ENCODE data around the gene GPR179. TPM values are rescaled to one million over a fixed set of nuclear protein-coding genes. Genes with fewer than 3 reads are reported as not detected.
A peak's percentile ranks its signal among the peaks of the same experiment; 100 is the strongest.

The GPR179 gene
- total and polyA plus RNA-seq, 7 experiments from 2014 or later: 0.11 to 0.35 (median 0.17) TPM; not detected in 4

DNA sequence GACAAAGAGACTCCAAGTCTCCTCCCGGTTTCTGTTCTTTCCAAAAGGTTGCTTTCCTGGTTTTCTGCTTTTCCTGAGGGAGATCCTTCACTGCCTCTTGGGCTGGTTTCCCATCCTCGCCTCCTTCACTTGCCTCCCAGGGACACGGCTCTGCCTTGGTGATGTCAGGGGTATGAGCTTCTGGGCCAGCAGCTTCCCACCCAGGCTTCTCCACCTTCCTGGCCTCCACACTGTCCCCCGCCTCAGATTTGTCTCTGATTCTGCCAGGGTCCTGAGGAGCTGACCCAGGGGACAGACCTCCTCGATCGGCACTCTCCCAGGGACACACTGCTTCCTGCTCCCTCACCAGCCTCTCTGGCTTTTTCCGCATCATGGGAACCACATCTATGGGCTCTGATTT, 14.5 kb downstream of the GPR179 start:
- H3K27me3 Mint-ChIP-seq: peaks cover 0 to 22% (median 10%) of the 10 kb centered on the region in 5 donors
- no peaks in the 10 kb centered on the region for H3K9me3 Mint-ChIP-seq
- H3K4me1 ChIP-seq (ENCODE audit: control insufficient read depth in 2 of 2, insufficient read depth in 2 of 2, low read length in 2 of 2): no peaks in the 10 kb centered on the region
- H3K36me3 Mint-ChIP-seq: no peaks in the 10 kb centered on the region
- intact Hi-C loops (cut with micrococcal nuclease): no loop called here
- H3K4me1 Mint-ChIP-seq: peaks cover 4 to 20% (median 10%) of the 10 kb centered on the region in 7 donors
- H3K4me3 ChIP-seq (ENCODE audit: low read length): no peak overlapping the region
- ATAC-seq (no peak), DNase-seq (no peak)
- no peak overlapping the region for H3K27ac ChIP-seq (ENCODE audit: low read depth, low read length)
- ChIA-PET CTCF (interaction anchor here (1.1 kb wide), 1 partner anchor 20 kb away, joined by 5 read pairs; no protein-coding TSS in a partner anchor), POLR2A (no interaction called here)
- H3K27me3 ChIP-seq (ENCODE audit: control insufficient read depth in 2 of 2, insufficient read depth in 2 of 2, low read length in 2 of 2): no peaks in the 10 kb centered on the region
- H3K4me3 Mint-ChIP-seq: no peak overlapping the region
- H3K9me3 ChIP-seq (ENCODE audit: control insufficient read depth in 2 of 3, low read length in 3 of 3): no peaks in the 10 kb centered on the region
- H3K27ac Mint-ChIP-seq: peak overlapping the region in 1 of 9 donors; percentile 14
- no peaks in the 10 kb centered on the region for H3K36me3 ChIP-seq (ENCODE audit: control insufficient read depth in 2 of 3, insufficient read depth in 3 of 3, low read length in 3 of 3)

GRCh38 chr17:38328620-38329019, 15.1 kb downstream of the GPR179 start:
- Mint-ChIP-seq H3K4me3 (no peak overlapping the region), H3K9me3 (no peaks in the 10 kb centered on the region), H3K4me1 (peaks cover 4 to 20% (median 10%) of the 10 kb centered on the region in 7 donors), H3K27me3 (peaks cover 0 to 16% (median 3%) of the 10 kb centered on the region in 5 donors), H3K36me3 (no peaks in the 10 kb centered on the region), H3K27ac (no peak overlapping the region)
- POLR2A ChIA-PET: no interaction called here
- intact Hi-C loops (cut with micrococcal nuclease): no loop called here
- no peak overlapping the region for H3K27ac ChIP-seq (ENCODE audit: low read depth, low read length)
- DNase-seq (no peak), ATAC-seq (no peak)
- H3K27me3 ChIP-seq (ENCODE audit: control insufficient read depth in 2 of 2, insufficient read depth in 2 of 2, low read length in 2 of 2): no peaks in the 10 kb centered on the region
- no peaks in the 10 kb centered on the region for H3K4me1 ChIP-seq (ENCODE audit: control insufficient read depth in 2 of 2, insufficient read depth in 2 of 2, low read length in 2 of 2)
- CTCF ChIA-PET: interaction anchor here (1.1 kb wide), 1 partner anchor 21 kb away, joined by 5 read pairs; no protein-coding TSS in a partner anchor
- no peaks in the 10 kb centered on the region for H3K9me3 ChIP-seq (ENCODE audit: control insufficient read depth in 2 of 3, low read length in 3 of 3)
- no peak overlapping the region for H3K4me3 ChIP-seq (ENCODE audit: low read length)
- peaks cover 0 to 2% (median 0%) of the 10 kb centered on the region in 3 experiments for H3K36me3 ChIP-seq (ENCODE audit: control insufficient read depth in 2 of 3, insufficient read depth in 3 of 3, low read length in 3 of 3)

- Histone ChIP-seq H3K36me3 (ENCODE audit: control insufficient read depth in 2 of 3, insufficient read depth in 3 of 3, low read length in 3 of 3) (peaks cover 0 to 9% (median 0%) of the 10 kb centered on the region in 3 experiments), H3K4me1 (ENCODE audit: control insufficient read depth in 2 of 2, insufficient read depth in 2 of 2, low read length in 2 of 2) (no peaks in the 10 kb centered on the region), H3K27ac (ENCODE audit: low read depth, low read length) (no peak overlapping the region), H3K9me3 (ENCODE audit: control insufficient read depth in 2 of 3, low read length in 3 of 3) (no peaks in the 10 kb centered on the region), H3K27me3 (ENCODE audit: control insufficient read depth in 2 of 2, insufficient read depth in 2 of 2, low read length in 2 of 2) (no peaks in the 10 kb centered on the region), H3K4me3 (ENCODE audit: low read length) (no peak overlapping the region)
- Mint-ChIP-seq H3K27me3 (peaks cover 0 to 12% (median 2%) of the 10 kb centered on the region in 5 donors), H3K4me3 (no peak overlapping the region), H3K9me3 (no peaks in the 10 kb centered on the region), H3K4me1 (peaks cover 4 to 20% (median 10%) of the 10 kb centered on the region in 7 donors), H3K36me3 (peaks cover 0 to 1% (median 0%) of the 10 kb centered on the region in 5 donors), H3K27ac (peak overlapping the region in 2 of 9 donors; percentile 32 to 48)
- DNase-seq: no peak
- intact Hi-C loops (cut with micrococcal nuclease): no loop called here
- CTCF ChIA-PET: no interaction called here
- POLR2A ChIA-PET: no interaction called here
- ATAC-seq: no peak
Measured at GRCh38 chr17:38327936-38328335, 15.8 kb downstream of the GPR179 start.

- no peak overlapping the region for H3K4me3 Mint-ChIP-seq
- peaks cover 0 to 12% (median 2%) of the 10 kb centered on the region in 5 donors for H3K27me3 Mint-ChIP-seq
- POLR2A ChIA-PET: no interaction called here
- H3K27ac ChIP-seq (ENCODE audit: low read depth, low read length): no peak overlapping the region
- peak overlapping the region in 2 of 9 donors; percentile 49 to 58 for H3K27ac Mint-ChIP-seq
- no peaks in the 10 kb centered on the region for H3K4me1 ChIP-seq (ENCODE audit: control insufficient read depth in 2 of 2, insufficient read depth in 2 of 2, low read length in 2 of 2)
- H3K36me3 ChIP-seq (ENCODE audit: control insufficient read depth in 2 of 3, insufficient read depth in 3 of 3, low read length in 3 of 3): peaks cover 0 to 15% (median 0%) of the 10 kb centered on the region in 3 experiments
- H3K27me3 ChIP-seq (ENCODE audit: control insufficient read depth in 2 of 2, insufficient read depth in 2 of 2, low read length in 2 of 2): no peaks in the 10 kb centered on the region
- CTCF ChIA-PET: no interaction called here
- intact Hi-C loops (cut with micrococcal nuclease): no loop called here
- peaks cover 4 to 20% (median 10%) of the 10 kb centered on the region in 7 donors for H3K4me1 Mint-ChIP-seq
- peaks cover 0 to 6% (median 4%) of the 10 kb centered on the region in 5 donors for H3K36me3 Mint-ChIP-seq
- no peaks in the 10 kb centered on the region for H3K9me3 ChIP-seq (ENCODE audit: control insufficient read depth in 2 of 3, low read length in 3 of 3)
- no peaks in the 10 kb centered on the region for H3K9me3 Mint-ChIP-seq
- H3K4me3 ChIP-seq (ENCODE audit: low read length): no peak overlapping the region
- DNase-seq (no peak), ATAC-seq (peak; percentile 63)
Measured at GRCh38 chr17:38326996-38327792, 16.6 kb downstream of the GPR179 start.

GRCh38 chr17:38325221-38325851, 18.4 kb downstream of the GPR179 start:
- peak overlapping the region in 4 of 9 donors; percentile 5 to 72 (median 34) for H3K27ac Mint-ChIP-seq
- no peak overlapping the region for H3K4me3 ChIP-seq (ENCODE audit: low read length)
- CTCF ChIA-PET: interaction anchor here (0.6 kb wide), 2 partner anchors 10 to 819 kb away, joined by 3 to 4 read pairs; no protein-coding TSS in a partner anchor
- no peaks in the 10 kb centered on the region for H3K27me3 ChIP-seq (ENCODE audit: control insufficient read depth in 2 of 2, insufficient read depth in 2 of 2, low read length in 2 of 2)
- H3K9me3 ChIP-seq (ENCODE audit: control insufficient read depth in 2 of 3, low read length in 3 of 3): no peaks in the 10 kb centered on the region
- H3K27ac ChIP-seq (ENCODE audit: low read depth, low read length): no peak overlapping the region
- intact Hi-C loops (cut with micrococcal nuclease): no loop called here
- POLR2A ChIA-PET: interaction anchor here (0.5 to 1.4 kb wide), 2 partner anchors 27 to 913 kb away, joined by 3 read pairs; partner anchors contain the start of gene SOCS7
- no peaks in the 10 kb centered on the region for H3K4me1 ChIP-seq (ENCODE audit: control insufficient read depth in 2 of 2, insufficient read depth in 2 of 2, low read length in 2 of 2)
- peaks cover 0 to 26% (median 0%) of the 10 kb centered on the region in 3 experiments for H3K36me3 ChIP-seq (ENCODE audit: control insufficient read depth in 2 of 3, insufficient read depth in 3 of 3, low read length in 3 of 3)
- peaks cover 3 to 12% (median 11%) of the 10 kb centered on the region in 5 donors for H3K36me3 Mint-ChIP-seq
- peaks cover 4 to 20% (median 10%) of the 10 kb centered on the region in 7 donors for H3K4me1 Mint-ChIP-seq
- H3K4me3 Mint-ChIP-seq: no peak overlapping the region
- no peak for ATAC-seq
- DNase-seq: no peak
- peaks cover 0 to 8% (median 0%) of the 10 kb centered on the region in 5 donors for H3K27me3 Mint-ChIP-seq
- no peaks in the 10 kb centered on the region for H3K9me3 Mint-ChIP-seq

DNA sequence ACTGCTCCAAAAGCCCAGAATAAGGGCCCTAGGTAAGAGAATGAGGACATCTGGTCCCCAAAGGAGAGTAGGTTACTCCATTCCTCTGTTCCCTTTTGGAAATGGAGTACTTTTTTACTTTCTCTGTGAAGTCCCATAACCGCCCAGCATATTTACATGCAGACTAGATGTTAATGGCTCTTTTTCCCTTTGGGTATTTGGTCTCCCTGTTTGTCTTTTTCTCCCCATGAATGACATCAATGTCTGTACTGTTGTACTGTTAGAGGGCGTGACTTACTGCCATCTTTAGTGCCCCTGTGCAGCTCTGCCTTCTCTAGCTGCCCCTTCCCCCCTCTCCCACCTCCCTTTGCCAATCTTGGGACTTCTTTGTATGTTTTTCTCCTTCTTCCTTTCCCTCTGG, 19.0 kb downstream of the GPR179 start:
- Mint-ChIP-seq H3K4me3 (no peak overlapping the region), H3K27me3 (peaks cover 0 to 3% (median 0%) of the 10 kb centered on the region in 5 donors), H3K27ac (peak overlapping the region in 1 of 9 donors; percentile 72), H3K4me1 (peaks cover 4 to 20% (median 10%) of the 10 kb centered on the region in 7 donors), H3K9me3 (no peaks in the 10 kb centered on the region), H3K36me3 (peaks cover 3 to 16% (median 12%) of the 10 kb centered on the region in 5 donors)
- Histone ChIP-seq H3K27ac (ENCODE audit: low read depth, low read length) (no peak overlapping the region), H3K9me3 (ENCODE audit: control insufficient read depth in 2 of 3, low read length in 3 of 3) (no peaks in the 10 kb centered on the region), H3K4me3 (ENCODE audit: low read length) (no peak overlapping the region), H3K36me3 (ENCODE audit: control insufficient read depth in 2 of 3, insufficient read depth in 3 of 3, low read length in 3 of 3) (peaks cover 0 to 30% (median 0%) of the 10 kb centered on the region in 3 experiments), H3K4me1 (ENCODE audit: control insufficient read depth in 2 of 2, insufficient read depth in 2 of 2, low read length in 2 of 2) (no peaks in the 10 kb centered on the region), H3K27me3 (ENCODE audit: control insufficient read depth in 2 of 2, insufficient read depth in 2 of 2, low read length in 2 of 2) (no peaks in the 10 kb centered on the region)
- intact Hi-C loops (cut with micrococcal nuclease): loop anchor here in 1 of 2 donors (5.0 kb wide), 1 partner anchor 622 kb away; no protein-coding TSS in a partner anchor
- ChIA-PET POLR2A (interaction anchor here (0.5 to 0.6 kb wide), 2 partner anchors 912 to 1161 kb away, joined by 3 to 7 read pairs; no protein-coding TSS in a partner anchor), CTCF (interaction anchor here (0.6 to 1.1 kb wide), 2 partner anchors 11 to 24 kb away, joined by 4 to 5 read pairs; no protein-coding TSS in a partner anchor)
- DNase-seq: no peak
- ATAC-seq: no peak
